ENCODE measurements around the gene MYO9A.

The MYO9A gene

DNA sequence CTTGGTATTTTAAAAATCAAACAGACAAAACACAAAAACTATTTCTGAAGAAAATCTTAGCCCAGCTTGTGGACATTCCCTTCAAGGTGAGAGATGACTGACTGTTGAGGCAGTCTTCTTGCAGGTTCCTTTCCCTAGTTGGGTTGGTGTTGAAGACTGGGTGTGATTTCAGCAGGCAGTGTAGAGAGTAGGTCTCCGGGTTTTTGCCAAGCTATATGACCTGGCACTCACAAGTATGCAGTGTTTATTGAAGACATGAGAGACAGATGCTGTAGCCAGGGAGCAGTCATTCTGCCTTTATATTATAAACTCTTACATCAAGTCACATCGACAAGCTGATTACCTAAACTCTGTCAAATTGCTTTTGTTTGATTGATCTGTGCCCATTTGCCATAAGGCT, 17.8 kb upstream of the MYO9A start:
- CTCF ChIA-PET: no interaction called here
- Histone ChIP-seq H3K4me3 (ENCODE audit: control insufficient read depth in 1 of 7, extremely low read depth in 1 of 7, insufficient read depth in 4 of 7, low read depth in 2 of 7, low read length in 6 of 7) (no peak overlapping the region), H3K27me3 (replicated peaks in 2 of 5; ENCODE audit: control insufficient read depth in 4 of 5, insufficient read depth in 5 of 5, low read length in 4 of 5) (no peaks in the 10 kb centered on the region), H3K4me1 (ENCODE audit: control extremely low read depth in 1 of 4, control insufficient read depth in 4 of 4, insufficient read depth in 4 of 4, low read length in 3 of 4) (peaks cover 0 to under 1% (median 0%) of the 10 kb centered on the region in 4 experiments), H3K27ac (ENCODE audit: insufficient read depth in 1 of 2, low read depth in 1 of 2, low read length in 2 of 2, poor library complexity in 1 of 2, severe bottlenecking in 2 of 2) (no peak overlapping the region), H3K36me3 (ENCODE audit: control insufficient read depth in 4 of 4, insufficient read depth in 4 of 4, low read length in 3 of 4) (no peaks in the 10 kb centered on the region), H3K9me3 (ENCODE audit: control extremely low read depth in 1 of 5, control insufficient read depth in 4 of 5, insufficient read depth in 2 of 5, low read depth in 1 of 5, low read length in 4 of 5) (no peaks in the 10 kb centered on the region)
- DNase-seq: no peak
- WGBS (ENCODE audit: insufficient coverage): no CpG with 5 or more reads among the region's 2 CpGs
- POLR2A ChIA-PET: no interaction called here

DNA sequence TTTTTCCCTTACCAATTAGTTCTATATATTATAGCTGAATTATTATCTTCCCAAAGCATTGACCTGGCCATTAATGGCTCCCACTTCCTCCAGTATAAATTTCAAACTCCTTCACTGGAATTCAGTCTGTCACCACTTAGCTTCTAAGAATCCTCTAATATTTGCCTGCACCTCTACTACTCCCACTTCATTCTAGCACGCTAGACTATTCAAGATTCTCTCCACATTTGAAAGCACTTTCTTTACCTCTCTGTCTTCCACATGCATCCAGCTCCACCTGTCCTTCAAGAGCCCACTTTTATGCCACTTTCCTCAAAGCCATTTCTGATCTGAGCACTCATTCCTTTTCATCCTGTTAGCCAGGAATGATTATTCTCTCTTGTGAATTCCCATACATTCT, 15.3 kb upstream of the MYO9A start:
- no peaks in the 10 kb centered on the region for H3K27me3 ChIP-seq (replicated peaks in 2 of 5; ENCODE audit: control insufficient read depth in 4 of 5, insufficient read depth in 5 of 5, low read length in 4 of 5)
- ChIA-PET CTCF (interaction anchor here (1.3 kb wide), 1 partner anchor 30 kb away, joined by 4 read pairs; no protein-coding TSS in a partner anchor), POLR2A (no interaction called here)
- H3K9me3 ChIP-seq (ENCODE audit: control extremely low read depth in 1 of 5, control insufficient read depth in 4 of 5, insufficient read depth in 2 of 5, low read depth in 1 of 5, low read length in 4 of 5): no peaks in the 10 kb centered on the region
- no peaks in the 10 kb centered on the region for H3K4me1 ChIP-seq (ENCODE audit: control extremely low read depth in 1 of 4, control insufficient read depth in 4 of 4, insufficient read depth in 4 of 4, low read length in 3 of 4)
- H3K4me3 ChIP-seq (ENCODE audit: control insufficient read depth in 1 of 7, extremely low read depth in 1 of 7, insufficient read depth in 4 of 7, low read depth in 2 of 7, low read length in 6 of 7): no peak overlapping the region
- DNase-seq: no peak
- H3K36me3 ChIP-seq (ENCODE audit: control insufficient read depth in 4 of 4, insufficient read depth in 4 of 4, low read length in 3 of 4): no peaks in the 10 kb centered on the region
- no peak overlapping the region for H3K27ac ChIP-seq (ENCODE audit: insufficient read depth in 1 of 2, low read depth in 1 of 2, low read length in 2 of 2, poor library complexity in 1 of 2, severe bottlenecking in 2 of 2)
- WGBS (ENCODE audit: insufficient coverage): 100% methylated on average over 1 of the region's 1 CpG

DNA sequence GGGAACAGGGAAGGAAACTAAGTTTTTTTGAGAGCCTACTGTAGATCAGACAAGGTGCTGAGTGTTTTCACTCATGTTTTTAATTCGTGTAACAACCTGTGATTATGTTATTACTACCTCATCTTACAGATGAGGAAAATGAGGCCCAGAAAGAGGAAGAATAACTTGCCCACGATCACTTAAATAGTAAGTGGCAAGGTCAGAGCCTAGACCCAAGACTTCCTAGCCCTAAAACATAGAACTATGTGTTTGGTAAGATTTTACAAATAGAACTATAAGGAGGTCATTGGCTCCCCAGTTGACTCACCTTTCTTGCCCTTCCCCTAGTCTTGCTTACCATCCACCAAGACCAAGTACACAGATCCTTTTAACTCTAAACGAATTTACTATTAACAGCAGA, 14.0 kb upstream of the MYO9A start:
- ChIA-PET POLR2A (no interaction called here), CTCF (no interaction called here)
- WGBS (ENCODE audit: insufficient coverage): 71% methylated on average over 1 of the region's 3 CpGs
- H3K27me3 ChIP-seq (replicated peaks in 2 of 5; ENCODE audit: control insufficient read depth in 4 of 5, insufficient read depth in 5 of 5, low read length in 4 of 5): no peaks in the 10 kb centered on the region
- no peaks in the 10 kb centered on the region for H3K36me3 ChIP-seq (ENCODE audit: control insufficient read depth in 4 of 4, insufficient read depth in 4 of 4, low read length in 3 of 4)
- H3K4me1 ChIP-seq (ENCODE audit: control extremely low read depth in 1 of 4, control insufficient read depth in 4 of 4, insufficient read depth in 4 of 4, low read length in 3 of 4): no peaks in the 10 kb centered on the region
- no peaks in the 10 kb centered on the region for H3K9me3 ChIP-seq (ENCODE audit: control extremely low read depth in 1 of 5, control insufficient read depth in 4 of 5, insufficient read depth in 2 of 5, low read depth in 1 of 5, low read length in 4 of 5)
- H3K27ac ChIP-seq (ENCODE audit: insufficient read depth in 1 of 2, low read depth in 1 of 2, low read length in 2 of 2, poor library complexity in 1 of 2, severe bottlenecking in 2 of 2): no peak overlapping the region
- no peak overlapping the region for H3K4me3 ChIP-seq (ENCODE audit: control insufficient read depth in 1 of 7, extremely low read depth in 1 of 7, insufficient read depth in 4 of 7, low read depth in 2 of 7, low read length in 6 of 7)
- no peak for DNase-seq

DNA sequence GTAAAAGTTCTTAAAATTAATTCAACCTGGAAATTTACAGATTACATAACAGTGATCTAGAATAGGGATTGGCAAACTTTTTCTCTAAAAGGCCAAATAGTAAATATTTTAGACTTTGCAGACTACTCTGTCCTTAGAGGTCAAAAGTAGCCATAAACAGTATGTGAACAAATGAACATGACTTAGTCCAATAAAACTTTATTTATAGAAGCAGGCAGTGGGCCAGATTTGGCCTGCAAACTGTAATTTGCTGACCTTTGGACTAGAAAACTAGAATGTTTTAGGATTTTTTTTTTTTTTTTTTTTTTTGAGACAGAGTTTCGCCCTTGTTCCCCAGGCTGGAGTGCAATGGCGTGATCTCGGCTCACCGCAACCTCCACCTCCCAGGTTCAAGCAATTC, 12.3 kb upstream of the MYO9A start:
- no peak for DNase-seq
- CTCF ChIA-PET: interaction anchor here (0.6 to 1.2 kb wide), 2 partner anchors 26 to 43 kb away, joined by 3 read pairs; no protein-coding TSS in a partner anchor
- H3K27me3 ChIP-seq (replicated peaks in 2 of 5; ENCODE audit: control insufficient read depth in 4 of 5, insufficient read depth in 5 of 5, low read length in 4 of 5): no peaks in the 10 kb centered on the region
- H3K4me1 ChIP-seq (ENCODE audit: control extremely low read depth in 1 of 4, control insufficient read depth in 4 of 4, insufficient read depth in 4 of 4, low read length in 3 of 4): no peaks in the 10 kb centered on the region
- H3K4me3 ChIP-seq (ENCODE audit: control insufficient read depth in 1 of 7, extremely low read depth in 1 of 7, insufficient read depth in 4 of 7, low read depth in 2 of 7, low read length in 6 of 7): no peak overlapping the region
- POLR2A ChIA-PET: no interaction called here
- no peak overlapping the region for H3K27ac ChIP-seq (ENCODE audit: insufficient read depth in 1 of 2, low read depth in 1 of 2, low read length in 2 of 2, poor library complexity in 1 of 2, severe bottlenecking in 2 of 2)
- no peaks in the 10 kb centered on the region for H3K9me3 ChIP-seq (ENCODE audit: control extremely low read depth in 1 of 5, control insufficient read depth in 4 of 5, insufficient read depth in 2 of 5, low read depth in 1 of 5, low read length in 4 of 5)
- H3K36me3 ChIP-seq (ENCODE audit: control insufficient read depth in 4 of 4, insufficient read depth in 4 of 4, low read length in 3 of 4): no peaks in the 10 kb centered on the region
- no CpG with 5 or more reads among the region's 4 CpGs for WGBS (ENCODE audit: insufficient coverage)

DNA sequence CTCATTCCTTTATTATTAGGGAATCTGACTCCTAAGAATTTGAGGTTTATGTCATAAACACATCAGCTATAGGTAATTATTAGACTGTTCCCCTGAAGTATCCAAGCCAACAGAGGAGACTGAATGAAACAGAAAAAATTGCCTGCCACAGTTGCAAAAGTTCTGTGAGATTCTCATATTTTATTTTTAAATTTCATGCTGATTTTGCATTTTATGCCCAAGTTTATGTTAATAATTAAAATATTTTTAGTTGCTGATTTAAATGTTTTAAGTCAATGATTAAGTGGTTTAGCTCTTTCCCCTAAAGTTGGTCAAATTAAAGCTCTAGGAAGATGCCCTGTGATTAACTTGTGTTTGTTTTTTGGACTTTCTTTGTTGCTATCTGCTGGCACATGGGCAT, 10.4 kb upstream of the MYO9A start:
- Histone ChIP-seq H3K27ac (ENCODE audit: insufficient read depth in 1 of 2, low read depth in 1 of 2, low read length in 2 of 2, poor library complexity in 1 of 2, severe bottlenecking in 2 of 2) (no peak overlapping the region), H3K4me3 (ENCODE audit: control insufficient read depth in 1 of 7, extremely low read depth in 1 of 7, insufficient read depth in 4 of 7, low read depth in 2 of 7, low read length in 6 of 7) (no peak overlapping the region), H3K9me3 (ENCODE audit: control extremely low read depth in 1 of 5, control insufficient read depth in 4 of 5, insufficient read depth in 2 of 5, low read depth in 1 of 5, low read length in 4 of 5) (no peaks in the 10 kb centered on the region), H3K27me3 (replicated peaks in 2 of 5; ENCODE audit: control insufficient read depth in 4 of 5, insufficient read depth in 5 of 5, low read length in 4 of 5) (no peaks in the 10 kb centered on the region), H3K4me1 (ENCODE audit: control extremely low read depth in 1 of 4, control insufficient read depth in 4 of 4, insufficient read depth in 4 of 4, low read length in 3 of 4) (peaks cover 0 to 2% (median 0%) of the 10 kb centered on the region in 4 experiments), H3K36me3 (ENCODE audit: control insufficient read depth in 4 of 4, insufficient read depth in 4 of 4, low read length in 3 of 4) (no peaks in the 10 kb centered on the region)
- ChIA-PET CTCF (no interaction called here), POLR2A (no interaction called here)
- no peak for DNase-seq

DNA sequence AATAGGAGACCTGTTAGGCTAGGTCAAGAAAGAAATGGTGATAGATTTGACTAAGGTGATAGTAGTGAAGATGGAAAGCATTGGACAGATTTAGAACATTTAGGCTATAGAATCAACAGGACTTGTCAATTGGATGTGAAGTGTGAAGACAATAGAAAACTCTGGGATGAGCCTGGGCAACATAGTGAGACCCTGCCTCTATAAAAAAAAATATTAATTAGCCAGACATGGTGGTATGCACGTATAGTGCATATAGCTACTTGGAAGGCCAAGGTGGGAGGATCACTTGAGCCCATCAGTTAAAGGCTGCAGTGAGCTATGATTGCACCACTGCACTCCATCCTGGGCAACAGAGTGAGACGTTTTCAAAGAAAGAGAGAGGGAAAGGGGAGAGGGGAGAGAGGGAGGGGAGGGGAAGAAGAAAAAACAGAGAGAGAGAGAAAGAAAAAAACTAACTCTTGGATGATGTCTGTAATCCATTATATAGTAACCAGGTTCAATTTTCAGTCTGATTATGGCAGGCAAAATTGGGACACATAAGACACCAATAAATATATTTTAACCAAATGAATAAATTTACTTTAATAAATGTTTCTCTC, 9.9 kb upstream of the MYO9A start:
- Histone ChIP-seq H3K4me1 (ENCODE audit: control extremely low read depth in 1 of 4, control insufficient read depth in 4 of 4, insufficient read depth in 4 of 4, low read length in 3 of 4) (peaks cover 0 to 2% (median 0%) of the 10 kb centered on the region in 4 experiments), H3K36me3 (ENCODE audit: control insufficient read depth in 4 of 4, insufficient read depth in 4 of 4, low read length in 3 of 4) (no peaks in the 10 kb centered on the region), H3K9me3 (ENCODE audit: control extremely low read depth in 1 of 5, control insufficient read depth in 4 of 5, insufficient read depth in 2 of 5, low read depth in 1 of 5, low read length in 4 of 5) (no peaks in the 10 kb centered on the region), H3K4me3 (ENCODE audit: control insufficient read depth in 1 of 7, extremely low read depth in 1 of 7, insufficient read depth in 4 of 7, low read depth in 2 of 7, low read length in 6 of 7) (no peak overlapping the region), H3K27me3 (replicated peaks in 2 of 5; ENCODE audit: control insufficient read depth in 4 of 5, insufficient read depth in 5 of 5, low read length in 4 of 5) (no peaks in the 10 kb centered on the region), H3K27ac (ENCODE audit: insufficient read depth in 1 of 2, low read depth in 1 of 2, low read length in 2 of 2, poor library complexity in 1 of 2, severe bottlenecking in 2 of 2) (no peak overlapping the region)
- DNase-seq: no peak
- ChIA-PET CTCF (no interaction called here), POLR2A (no interaction called here)
- WGBS (ENCODE audit: insufficient coverage): 100% methylated on average over 2 of the region's 2 CpGs

DNA sequence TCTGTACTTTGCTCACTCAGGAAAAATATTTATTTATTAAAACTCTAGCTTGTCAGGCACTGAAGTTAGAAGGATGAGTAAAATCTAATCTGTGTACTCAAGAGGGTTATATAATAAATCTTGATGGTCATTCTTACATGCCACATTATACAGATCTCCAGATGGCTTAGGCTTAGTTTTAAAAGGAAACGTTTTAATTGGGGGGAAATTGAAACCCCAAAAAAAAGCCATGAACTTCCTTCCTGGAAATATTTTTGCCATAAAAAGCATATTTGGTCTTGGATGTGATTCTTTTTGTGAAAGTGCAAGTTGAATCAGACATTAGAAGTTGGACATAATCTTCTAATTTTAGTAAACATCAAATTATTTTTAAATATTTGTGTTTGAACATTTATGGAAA, 6.3 kb upstream of the MYO9A start:
- ChIA-PET POLR2A (no interaction called here), CTCF (no interaction called here)

More for the DNA sequence above, 6.3 kb upstream of the MYO9A start:
- H3K4me3 ChIP-seq (ENCODE audit: control insufficient read depth in 1 of 7, extremely low read depth in 1 of 7, insufficient read depth in 4 of 7, low read depth in 2 of 7, low read length in 6 of 7): no peak overlapping the region
- no peaks in the 10 kb centered on the region for H3K9me3 ChIP-seq (ENCODE audit: control extremely low read depth in 1 of 5, control insufficient read depth in 4 of 5, insufficient read depth in 2 of 5, low read depth in 1 of 5, low read length in 4 of 5)
- no peak for DNase-seq
- no peak overlapping the region for H3K27ac ChIP-seq (ENCODE audit: insufficient read depth in 1 of 2, low read depth in 1 of 2, low read length in 2 of 2, poor library complexity in 1 of 2, severe bottlenecking in 2 of 2)
- no peaks in the 10 kb centered on the region for H3K36me3 ChIP-seq (ENCODE audit: control insufficient read depth in 4 of 4, insufficient read depth in 4 of 4, low read length in 3 of 4)
- H3K4me1 ChIP-seq (ENCODE audit: control extremely low read depth in 1 of 4, control insufficient read depth in 4 of 4, insufficient read depth in 4 of 4, low read length in 3 of 4): peaks cover 0 to 3% (median under 1%) of the 10 kb centered on the region in 4 experiments
- no CpG with 5 or more reads among the region's 1 CpG for WGBS (ENCODE audit: insufficient coverage)
- H3K27me3 ChIP-seq (replicated peaks in 2 of 5; ENCODE audit: control insufficient read depth in 4 of 5, insufficient read depth in 5 of 5, low read length in 4 of 5): no peaks in the 10 kb centered on the region
